Neural crest cell (in vitro differentiated cells): ENCODE data around the gene PCDHGC4. TPM values are rescaled to one million over a fixed set of nuclear protein-coding genes. Genes with fewer than 3 reads are reported as not detected.

ENCODE experiments used
- DNase-seq: peaks from one replicate; pipeline ENCODE4 v3.0.0; 2021; ENCODE audit warnings: low read depth, mixed read lengths, low spot score
- H3K27ac Mint-ChIP-seq: one replicate; pipeline ENCODE4 v1.8.0; 2021; ENCODE audit warnings: mild to moderate bottlenecking, mixed read lengths; ENCODE audit not compliant: unreplicated experiment
- H3K27me3 Mint-ChIP-seq: 2 replicates; pipeline ENCODE4 v1.8.0; 2021; ENCODE audit warnings: low read depth, mild to moderate bottlenecking, mixed read lengths
- H3K36me3 Mint-ChIP-seq: 2 replicates; pipeline ENCODE4 v1.8.0; 2021; ENCODE audit warnings: low read depth, mild to moderate bottlenecking, mixed read lengths
- H3K4me1 Mint-ChIP-seq: 2 replicates; pipeline ENCODE4 v1.8.0; 2021; ENCODE audit warnings: mixed read lengths
- H3K4me3 Mint-ChIP-seq: one replicate; pipeline ENCODE4 v1.8.0; 2021; ENCODE audit warnings: mild to moderate bottlenecking, mixed read lengths
- H3K9me3 Mint-ChIP-seq: 2 replicates; pipeline ENCODE4 v1.8.0; 2021; ENCODE audit warnings: mixed read lengths
- CTCF ChIP-seq: fragments of 200-600 bp; sonication (generic); conservative IDR thresholded peaks from 2 replicates; pipeline ENCODE4 v1.5.0; 2021; ENCODE audit warnings: antibody characterized with exemption, mild to moderate bottlenecking
- total RNA-seq: library from RNA; stranded (reverse); gene quantifications from 2 replicates; pipeline ENCODE4 v1.2.1, GENCODE V29; 2021

PCDHGC4 gene
- total RNA-seq, 1 donor from 2014 or later, result 14.8 TPM

GRCh38 chr5:141495453-141495811 lies 10.6 kb downstream of the PCDHGC4 start:
- peaks cover 30% of the 10 kb centered on the region for H3K36me3 Mint-ChIP-seq
- H3K27me3 Mint-ChIP-seq, result no peaks in the 10 kb centered on the region
- TF ChIP-seq CTCF, result no peak
- H3K4me3 Mint-ChIP-seq, result peak overlapping the region; percentile 71
- peaks cover 47% of the 10 kb centered on the region for H3K4me1 Mint-ChIP-seq
- H3K9me3 Mint-ChIP-seq, result peaks cover 2% of the 10 kb centered on the region
- no peak for DNase-seq
- H3K27ac Mint-ChIP-seq, result peak overlapping the region; percentile 93

- peak overlapping the region; percentile 71 for H3K4me3 Mint-ChIP-seq
- H3K27ac Mint-ChIP-seq, result peak overlapping the region; percentile 93
- H3K36me3 Mint-ChIP-seq, result peaks cover 24% of the 10 kb centered on the region
- peaks cover 47% of the 10 kb centered on the region for H3K4me1 Mint-ChIP-seq
- no peak for DNase-seq
- no peaks in the 10 kb centered on the region for H3K27me3 Mint-ChIP-seq
- TF ChIP-seq CTCF, result no peak
- H3K9me3 Mint-ChIP-seq, result no peaks in the 10 kb centered on the region
These were observed 11.2 kb downstream of the PCDHGC4 start for GRCh38 chr5:141496038-141496437.

- no peaks in the 10 kb centered on the region for H3K9me3 Mint-ChIP-seq
These were observed 16.9 kb downstream of the PCDHGC4 start for GRCh38 chr5:141501761-141502160.

GRCh38 chr5:141503681-141504080 lies 18.9 kb downstream of the PCDHGC4 start:
- Mint-ChIP-seq H3K27ac (no peak overlapping the region), H3K9me3 (no peaks in the 10 kb centered on the region), H3K4me3 (no peak overlapping the region), H3K27me3 (no peaks in the 10 kb centered on the region), H3K4me1 (peaks cover 49% of the 10 kb centered on the region), H3K36me3 (peaks cover 22% of the 10 kb centered on the region)
- DNase-seq, result no peak
- TF ChIP-seq CTCF, result no peak

More at GRCh38 chr5:141501761-141502160, 16.9 kb downstream of the PCDHGC4 start:
- H3K27ac Mint-ChIP-seq, result peak overlapping the region; percentile 81
- H3K4me1 Mint-ChIP-seq, result peaks cover 35% of the 10 kb centered on the region
- H3K36me3 Mint-ChIP-seq, result peaks cover 27% of the 10 kb centered on the region
- no peak for TF ChIP-seq CTCF
- H3K27me3 Mint-ChIP-seq, result no peaks in the 10 kb centered on the region
- H3K4me3 Mint-ChIP-seq, result peak overlapping the region; percentile 56
- DNase-seq, result no peak

- Mint-ChIP-seq H3K27ac (no peak overlapping the region), H3K4me3 (no peak overlapping the region), H3K36me3 (peaks cover 18% of the 10 kb centered on the region), H3K9me3 (no peaks in the 10 kb centered on the region), H3K27me3 (no peaks in the 10 kb centered on the region), H3K4me1 (peaks cover 54% of the 10 kb centered on the region)
- TF ChIP-seq CTCF, result no peak
- DNase-seq, result no peak
These were observed 19.4 kb downstream of the PCDHGC4 start for GRCh38 chr5:141504216-141504615.
